SJSA1 (cell line): Measurements from ENCODE around the gene PODXL. TPM values are rescaled to one million over a fixed set of nuclear protein-coding genes. Genes with fewer than 3 reads are reported as not detected.

Experiments
- DNase-seq, 2 experiments: peaks; one replicate each; pipeline ENCODE4 v3.0.0-alpha.2; 2015 to 2020; ENCODE audit warnings: low spot score in 2 of 2, low read depth in 1 of 2
- H3K27ac ChIP-seq: fragments of 250-450 bp; sonication (Bioruptor Pico); 2 replicates; pipeline ENCODE4 v1.5.1; 2020; ENCODE audit warnings: mild to moderate bottlenecking, moderate library complexity
- H3K27me3 ChIP-seq: fragments of 250-450 bp; sonication (Bioruptor Pico); replicated peaks from 2 replicates; pipeline ENCODE4 v1.5.1; 2020; ENCODE audit warnings: mild to moderate bottlenecking, moderate library complexity
- H3K36me3 ChIP-seq: fragments of 250-450 bp; sonication (Bioruptor Pico); 2 replicates; pipeline ENCODE4 v1.5.1; 2020; ENCODE audit warnings: mild to moderate bottlenecking
- H3K4me1 ChIP-seq: fragments of 250-450 bp; sonication (Bioruptor Pico); replicated peaks from 2 replicates; pipeline ENCODE4 v1.6.1; 2021; ENCODE audit warnings: mild to moderate bottlenecking
- H3K4me3 ChIP-seq: fragments of 250-450 bp; sonication (Bioruptor Pico); 2 replicates; pipeline ENCODE4 v1.5.1; 2020; ENCODE audit warnings: mild to moderate bottlenecking
- H3K9me3 ChIP-seq: fragments of 250-450 bp; sonication (Bioruptor Pico); replicated peaks from 2 replicates; pipeline ENCODE4 v1.5.1; 2020; ENCODE audit warnings: mild to moderate bottlenecking
- total RNA-seq: library from RNA; depleted of rRNA; stranded (reverse); fragments of >200 nt; shearing (Covaris generic); gene quantifications from 2 replicates; pipeline ENCODE4 v1.2.3, GENCODE V29; 2014; rRNA removed

Gene PODXL
- 5.1 and 5.5 TPM in 2 replicates for total RNA-seq

- 0 out of 2 replicates have a peak, but pooled peaks cover 2% of the 10 kb centered on the region for H3K9me3 ChIP-seq
- no peaks in the 10 kb centered on the region for H3K36me3 ChIP-seq
- no peak within 1 kb of the TSS for H3K27ac ChIP-seq
- H3K4me1 ChIP-seq: peaks cover 23% of the 10 kb centered on the region
- peaks cover 19% of the 10 kb centered on the region; the same call in 1 of the 2 replicates for H3K27me3 ChIP-seq
- peak; percentile 59 to 68 for DNase-seq
- H3K4me3 ChIP-seq: peak within 1 kb of the TSS; percentile 64
Observed at GRCh38 chr7:131556053-131556908, at the start of gene PODXL. Gene PODXL, minus strand, starts transcription at chr7:131556628. Its CDS starts 269 bp downstream, at chr7:131556359.

- H3K9me3 ChIP-seq: no peaks in the 10 kb centered on the region
- no peak overlapping the region for H3K4me3 ChIP-seq
- H3K27ac ChIP-seq: peak overlapping the region; percentile 39; the same call in 1 of the 2 replicates
- peaks cover 42% of the 10 kb centered on the region for H3K4me1 ChIP-seq
- no peaks in the 10 kb centered on the region for H3K36me3 ChIP-seq
- peak in 1 of 2 experiments; percentile 19 for DNase-seq
- no peaks in the 10 kb centered on the region for H3K27me3 ChIP-seq
Observed at GRCh38 chr7:131605280-131605878, 49.0 kb upstream of the PODXL start.

GRCh38 chr7:131604841-131605279 lies 48.4 kb upstream of the PODXL start:
- no peaks in the 10 kb centered on the region for H3K27me3 ChIP-seq
- peaks cover 47% of the 10 kb centered on the region for H3K4me1 ChIP-seq
- H3K36me3 ChIP-seq: no peaks in the 10 kb centered on the region
- no peak overlapping the region for H3K4me3 ChIP-seq
- H3K27ac ChIP-seq: peak overlapping the region; percentile 39; the same call in 1 of the 2 replicates
- no peaks in the 10 kb centered on the region for H3K9me3 ChIP-seq
- DNase-seq: peak; percentile 66 to 71

- Histone ChIP-seq H3K36me3 (no peaks in the 10 kb centered on the region), H3K9me3 (no peaks in the 10 kb centered on the region), H3K4me3 (no peak overlapping the region), H3K27ac (peak overlapping the region; percentile 26), H3K4me1 (peaks cover 50% of the 10 kb centered on the region), H3K27me3 (no peaks in the 10 kb centered on the region)
- peak; percentile 41 to 55 for DNase-seq
Observed at GRCh38 chr7:131603932-131604331, 47.5 kb upstream of the PODXL start.

- H3K4me1 ChIP-seq: peaks cover 54% of the 10 kb centered on the region
Observed at GRCh38 chr7:131602994-131603372, 46.6 kb upstream of the PODXL start.

GRCh38 chr7:131602304-131602993 lies 46.0 kb upstream of the PODXL start:
- no peak for DNase-seq

More at GRCh38 chr7:131602994-131603372, 46.6 kb upstream of the PODXL start:
- Histone ChIP-seq H3K27me3 (no peaks in the 10 kb centered on the region), H3K4me3 (no peak overlapping the region), H3K27ac (no peak overlapping the region), H3K36me3 (no peaks in the 10 kb centered on the region), H3K9me3 (no peaks in the 10 kb centered on the region)
- no peak for DNase-seq

GRCh38 chr7:131600085-131600881 lies 43.9 kb upstream of the PODXL start:
- no peaks in the 10 kb centered on the region for H3K27me3 ChIP-seq
- H3K9me3 ChIP-seq: no peaks in the 10 kb centered on the region
- H3K4me1 ChIP-seq: peaks cover 64% of the 10 kb centered on the region
- peak; percentile 67 to 73 for DNase-seq
- peak overlapping the region; percentile 81 for H3K27ac ChIP-seq
- H3K36me3 ChIP-seq: no peaks in the 10 kb centered on the region
- H3K4me3 ChIP-seq: no peak overlapping the region

More at GRCh38 chr7:131602304-131602993, 46.0 kb upstream of the PODXL start:
- no peak overlapping the region for H3K27ac ChIP-seq
- H3K9me3 ChIP-seq: no peaks in the 10 kb centered on the region
- no peaks in the 10 kb centered on the region for H3K27me3 ChIP-seq
- peaks cover 59% of the 10 kb centered on the region for H3K4me1 ChIP-seq
- H3K36me3 ChIP-seq: no peaks in the 10 kb centered on the region
- no peak overlapping the region for H3K4me3 ChIP-seq

- Histone ChIP-seq H3K36me3 (no peaks in the 10 kb centered on the region), H3K4me1 (peaks cover 37% of the 10 kb centered on the region), H3K27ac (no peak overlapping the region), H3K27me3 (no peaks in the 10 kb centered on the region), H3K9me3 (no peaks in the 10 kb centered on the region), H3K4me3 (no peak overlapping the region)
- DNase-seq: no peak
Observed at GRCh38 chr7:131596785-131597184, 40.4 kb upstream of the PODXL start.

GRCh38 chr7:131595699-131596098 lies 39.3 kb upstream of the PODXL start:
- H3K36me3 ChIP-seq: no peaks in the 10 kb centered on the region
- peaks cover 32% of the 10 kb centered on the region for H3K4me1 ChIP-seq
- DNase-seq: no peak
- no peaks in the 10 kb centered on the region for H3K9me3 ChIP-seq
- H3K4me3 ChIP-seq: no peak overlapping the region
- no peak overlapping the region for H3K27ac ChIP-seq
- 0 out of 2 replicates have a peak, but pooled peaks cover 5% of the 10 kb centered on the region for H3K27me3 ChIP-seq

GRCh38 chr7:131591687-131592319 lies 35.4 kb upstream of the PODXL start:
- DNase-seq: no peak
- H3K27me3 ChIP-seq: 0 out of 2 replicates have a peak, but pooled peaks cover 5% of the 10 kb centered on the region
- H3K9me3 ChIP-seq: no peaks in the 10 kb centered on the region
- H3K27ac ChIP-seq: no peak overlapping the region
- H3K4me3 ChIP-seq: no peak overlapping the region
- no peaks in the 10 kb centered on the region for H3K36me3 ChIP-seq
- peaks cover 5% of the 10 kb centered on the region for H3K4me1 ChIP-seq

- no peak overlapping the region for H3K4me3 ChIP-seq
- no peaks in the 10 kb centered on the region for H3K36me3 ChIP-seq
- H3K27ac ChIP-seq: no peak overlapping the region
- H3K9me3 ChIP-seq: no peaks in the 10 kb centered on the region
- H3K27me3 ChIP-seq: 0 out of 2 replicates have a peak, but pooled peaks cover 5% of the 10 kb centered on the region
- DNase-seq: no peak
- peaks cover 18% of the 10 kb centered on the region for H3K4me1 ChIP-seq
Observed at GRCh38 chr7:131587315-131587923, 31.0 kb upstream of the PODXL start.

GRCh38 chr7:131586759-131587158 lies 30.3 kb upstream of the PODXL start:
- no peak for DNase-seq
- Histone ChIP-seq H3K9me3 (no peaks in the 10 kb centered on the region), H3K27ac (no peak overlapping the region), H3K4me1 (peaks cover 22% of the 10 kb centered on the region), H3K4me3 (no peak overlapping the region), H3K27me3 (0 out of 2 replicates have a peak, but pooled peaks cover 5% of the 10 kb centered on the region), H3K36me3 (no peaks in the 10 kb centered on the region)
